Testis (tissue), 3 donors: ENCODE measurements around the gene WNT4. TPM values are rescaled to one million over a fixed set of nuclear protein-coding genes. Genes with fewer than 3 reads are reported as not detected.

ENCODE experiments used
- DNase-seq: peaks from one replicate; pipeline ENCODE4 v3.0.0-alpha.2; 2019
- H3K27ac ChIP-seq, 2 donors: fragments of 200-600 bp; sonication (generic); one replicate each; pipeline ENCODE4 v1.5.1; 2019
- H3K27me3 ChIP-seq: fragments of 200-600 bp; sonication (generic); one replicate; pipeline ENCODE4 v1.5.1; 2019
- H3K36me3 ChIP-seq: fragments of 200-600 bp; sonication (generic); one replicate; pipeline ENCODE4 v1.5.1; 2017; ENCODE audit warnings: low read depth; ENCODE audit errors: missing control alignments
- H3K4me1 ChIP-seq: fragments of 200-600 bp; sonication (generic); one replicate; pipeline ENCODE4 v1.5.1; 2019
- H3K4me3 ChIP-seq, 2 donors: fragments of 200-600 bp; sonication (generic); one replicate each; pipeline ENCODE4 v1.5.1; 2017 to 2019
- H3K9me3 ChIP-seq: fragments of 200-600 bp; sonication (generic); one replicate; pipeline ENCODE4 v1.5.1; 2017
- CTCF ChIP-seq, 3 experiments: fragments of 450-650 bp in 2 of 3; fragments of 200-600 bp in 1 of 3; sonication (generic) in 1 of 3; IDR thresholded peaks; one replicate each; pipeline ENCODE4 v1.5.1; 2016 to 2019; ENCODE audit warnings: antibody characterized with exemption in 3 of 3, mild to moderate bottlenecking in 2 of 3, moderate library complexity in 1 of 3
- POLR2A ChIP-seq: fragments of 450-650 bp; IDR thresholded peaks from one replicate; pipeline ENCODE4 v1.6.1; 2017; ENCODE audit warnings: antibody characterized with exemption, mild to moderate bottlenecking, moderate library complexity
- WGBS, 2 donors: methylation state at CpG; one replicate each; pipeline ENCODE4 v1.1.5; 2018; 5-methylcytosine and 5-hydroxymethylcytosine counted together
- intact Hi-C: fragments of 100-400 bp; cut with DNase I; formaldehyde crosslinking; loops from one replicate; pipeline ENCODE4 v1.15.1; 2023; ENCODE audit warnings: low total_unique reads
- polyA plus RNA-seq: library from polyadenylated mRNA; stranded (reverse); fragments of 350-450 nt; fragmentation: Illumina TruSeq; extraction: RNeasy Lipid Tissue Mini Kit (QIAGEN cat#74804); gene quantifications from one replicate; pipeline ENCODE4 v1.2.3, GENCODE V29; 2014; ENCODE audit warnings: low read depth, low replicate concordance; ENCODE audit not compliant: insufficient read depth
- total RNA-seq, 2 donors: library from RNA; depleted of rRNA; stranded (reverse); fragments of >200 nt; gene quantifications; one replicate each; pipeline ENCODE4 v1.2.3, GENCODE V29; 2016

Gene WNT4
- total and polyA plus RNA-seq, 3 donors from 2014 or later: 0.55 to 3.2 (median 0.74) TPM

GRCh38 chr1:22075718-22076117 lies 67.2 kb downstream of the WNT4 start:
- intact Hi-C loops: no loop called here
- DNase-seq: no peak
- Histone ChIP-seq H3K4me1 (peaks cover 31% of the 10 kb centered on the region), H3K9me3 (no peaks in the 10 kb centered on the region), H3K27me3 (no peaks in the 10 kb centered on the region), H3K36me3 (no peaks in the 10 kb centered on the region), H3K4me3 (no peak overlapping the region), H3K27ac (no peak overlapping the region)
- 52 to 54% methylated on average over 2 of the region's 2 CpGs for WGBS, 2 donors
- TF ChIP-seq POLR2A: no peak
- TF ChIP-seq CTCF (IDR thresholded peaks at IDR 0.05): no peak

- no peaks in the 10 kb centered on the region for H3K9me3 ChIP-seq
- H3K4me3 ChIP-seq: no peak overlapping the region
- intact Hi-C loops: no loop called here
- H3K27me3 ChIP-seq: no peaks in the 10 kb centered on the region
- H3K27ac ChIP-seq: no peak overlapping the region
- peaks cover 30% of the 10 kb centered on the region for H3K4me1 ChIP-seq
- no peak for DNase-seq
- TF ChIP-seq POLR2A (no peak), CTCF (IDR thresholded peaks at IDR 0.05) (no peak)
- H3K36me3 ChIP-seq: no peaks in the 10 kb centered on the region
- 27 to 31% methylated on average over 1 of the region's 1 CpG for WGBS, 2 donors
Measured at GRCh38 chr1:22074803-22075202, 68.1 kb downstream of the WNT4 start.

GRCh38 chr1:22071511-22071910 lies 71.4 kb downstream of the WNT4 start:
- TF ChIP-seq POLR2A: no peak
- TF ChIP-seq CTCF (IDR thresholded peaks at IDR 0.05): no peak
- no peak for DNase-seq
- Histone ChIP-seq H3K27me3 (no peaks in the 10 kb centered on the region), H3K9me3 (no peaks in the 10 kb centered on the region), H3K4me3 (no peak overlapping the region), H3K27ac (no peak overlapping the region), H3K36me3 (no peaks in the 10 kb centered on the region), H3K4me1 (peaks cover 24% of the 10 kb centered on the region)
- intact Hi-C loops: no loop called here
- 59 to 67% methylated on average over 2 of the region's 2 CpGs for WGBS, 2 donors

Other genes with a start within 250 kb of the WNT4 start
- gene HSPG2, start 205.8 kb downstream of the WNT4 start, total RNA-seq: 10 to 100 TPM; 51.8 to 54.2 TPM
- 72.1 TPM for gene HSPG2, start 205.8 kb downstream of the WNT4 start, polyA plus RNA-seq
- under 1 TPM in 1 of 2 donors, not detected in 1; 0.63 TPM for gene CELA3B, start 166.1 kb downstream of the WNT4 start, total RNA-seq
- gene CELA3B, start 166.1 kb downstream of the WNT4 start, polyA plus RNA-seq: 0.34 TPM
- not detected for gene CELA3A, start 141.4 kb downstream of the WNT4 start, total RNA-seq
- gene CELA3A, start 141.4 kb downstream of the WNT4 start, polyA plus RNA-seq: not detected
- 100 to 1,000 TPM; 139 to 147 TPM for gene CDC42, start 90.4 kb downstream of the WNT4 start, total RNA-seq
- gene CDC42, start 90.4 kb downstream of the WNT4 start, polyA plus RNA-seq: 152 TPM